SK-N-SH (cell line): Measurements from ENCODE around the gene MIEN1. TPM values are rescaled to one million over a fixed set of nuclear protein-coding genes. Genes with fewer than 3 reads are reported as not detected.

Experiments used
- CTCF ChIA-PET: fragments of 300-600, 350-600 bp; formaldehyde crosslinking; extraction: SDS; loops from one replicate; lab custom pipeline; 2021; lab: Yijun Ruan, JAX
- POLR2A ChIA-PET: fragments of 350-600 bp; sonication (Branson Sonifier 250); formaldehyde crosslinking; extraction: SDS; loops from one replicate; lab custom pipeline; 2020; ENCODE audit warnings: antibody characterized with exemption, inconsistent platforms; lab: Yijun Ruan, JAX
- DNase-seq: peaks from one replicate; pipeline ENCODE4 v3.0.0; 2012
- H2AFZ ChIP-seq: fragments of 200-600 bp; sonication (generic); 2 replicates; pipeline ENCODE4 v1.8.1; 2016; ENCODE audit warnings: antibody characterized with exemption, mild to moderate bottlenecking, low read depth
- H3F3A ChIP-seq: fragments of 200-600 bp; sonication (generic); replicated peaks from 2 replicates; pipeline ENCODE3; 2016; ENCODE audit warnings: antibody characterized with exemption, mild to moderate bottlenecking; ENCODE audit not compliant: insufficient read depth
- H3K27ac ChIP-seq, 2 experiments: fragments of 200-500 bp in 1 of 2; fragments of 200-600 bp in 1 of 2; sonication (Bioruptor generic) in 1 of 2; sonication (generic), shearing (Covaris generic) in 1 of 2; 2 replicates each; pipeline versions ENCODE4 v1.5.1 to v1.6.1; 2014 to 2016; ENCODE audit warnings: low read depth in 2 of 2, inconsistent platforms in 1 of 2, low read length in 1 of 2, mild to moderate bottlenecking in 1 of 2, mixed read lengths in 1 of 2
- H3K27me3 ChIP-seq: fragments of 200-600 bp; sonication (generic), shearing (Covaris generic); 2 replicates; pipeline ENCODE4 v1.6.1; 2016; ENCODE audit warnings: mixed run types; ENCODE audit not compliant: insufficient read depth
- H3K36me3 ChIP-seq, 2 experiments: fragments of 200-500 bp in 1 of 2; fragments of 200-600 bp in 1 of 2; sonication (Bioruptor generic) in 1 of 2; sonication (generic) in 1 of 2; replicated peaks in 1 of 2; 2 replicates each; pipeline versions ENCODE3 to v1.5.1; 2014 to 2016; ENCODE audit warnings: low read length in 1 of 2, mild to moderate bottlenecking in 1 of 2; ENCODE audit not compliant: insufficient read depth in 2 of 2, control insufficient read depth in 1 of 2
- H3K4me1 ChIP-seq, 2 experiments: fragments of 200-500 bp in 1 of 2; fragments of 200-600 bp in 1 of 2; sonication (Bioruptor generic) in 1 of 2; sonication (generic), shearing (Covaris generic) in 1 of 2; 2 replicates each; pipeline versions ENCODE4 v1.5.1 to v1.6.1; 2014 to 2016; ENCODE audit warnings: low read depth in 1 of 2, low read length in 1 of 2, mixed run types in 1 of 2; ENCODE audit not compliant: insufficient read depth in 2 of 2, control insufficient read depth in 1 of 2
- H3K4me2 ChIP-seq: fragments of 200-600 bp; sonication (generic), shearing (Covaris generic); 2 replicates; pipeline ENCODE4 v1.6.1; 2017; ENCODE audit warnings: mixed run types
- H3K4me3 ChIP-seq, 2 experiments: fragments of 200-500 bp in 1 of 2; fragments of 200-600 bp in 1 of 2; sonication (Bioruptor generic) in 1 of 2; sonication (generic), shearing (Covaris generic) in 1 of 2; 2 replicates each; pipeline versions ENCODE4 v1.5.1 to v1.8.1; 2014 to 2016; ENCODE audit warnings: low read depth in 2 of 2, inconsistent platforms in 1 of 2, low read length in 1 of 2, mild to moderate bottlenecking in 1 of 2, mixed read lengths in 1 of 2, moderate library complexity in 1 of 2
- H3K79me2 ChIP-seq: fragments of 200-600 bp; sonication (generic); 2 replicates; pipeline ENCODE4 v1.8.1; 2017; ENCODE audit warnings: mild to moderate bottlenecking; ENCODE audit not compliant: insufficient read depth
- H3K9ac ChIP-seq: fragments of 200-600 bp; sonication (generic); 2 replicates; pipeline ENCODE4 v1.6.1; 2017; ENCODE audit warnings: mixed run types
- H3K9me2 ChIP-seq: fragments of 200-600 bp; sonication (generic); 2 replicates; pipeline ENCODE4 v1.6.1; 2017; ENCODE audit warnings: mixed run types
- H3K9me3 ChIP-seq: fragments of 200-600 bp; sonication (generic); 2 replicates; pipeline ENCODE4 v1.6.1; 2017; ENCODE audit warnings: mixed run types, mild to moderate bottlenecking, moderate library complexity
- H4K20me1 ChIP-seq: fragments of 200-600 bp; sonication (generic); 2 replicates; pipeline ENCODE4 v1.6.1; 2017; ENCODE audit warnings: mild to moderate bottlenecking, mixed run types; ENCODE audit not compliant: insufficient read depth
- CHD2 ChIP-seq: fragments of 150-350 bp; IDR thresholded peaks from 2 replicates; pipeline ENCODE4 v1.6.1; 2018; ENCODE audit warnings: low read length; ENCODE audit not compliant: partially characterized antibody
- ELF1 ChIP-seq: IDR thresholded peaks from 2 replicates; pipeline ENCODE4 v1.4.0; 2012
- FOXM1 ChIP-seq: IDR thresholded peaks from 2 replicates; pipeline ENCODE4 v1.4.0; 2012; ENCODE audit warnings: low read depth, mild to moderate bottlenecking
- GABPA ChIP-seq: IDR thresholded peaks from 2 replicates; pipeline ENCODE4 v1.4.0; 2012; ENCODE audit warnings: low read depth, mild to moderate bottlenecking
- GATA2 ChIP-seq: sonication (generic); formaldehyde crosslinking; IDR thresholded peaks from 2 replicates; pipeline ENCODE4 v1.5.0; 2020; ENCODE audit warnings: mild to moderate bottlenecking, missing genetic modification reagents
- JUND ChIP-seq: IDR thresholded peaks from 2 replicates; pipeline ENCODE4 v1.4.0; 2012
- MXI1 ChIP-seq: IDR thresholded peaks from 2 replicates; pipeline ENCODE4 v1.6.1; 2012; ENCODE audit warnings: mild to moderate bottlenecking, low read depth, low read length, improper control_type of control experiment
- POLR2AphosphoS5 ChIP-seq: IDR thresholded peaks from 2 replicates; pipeline ENCODE4 v1.6.1; 2012; ENCODE audit warnings: low read depth, low read length
- RAD21 ChIP-seq: IDR thresholded peaks from 2 replicates; pipeline ENCODE4 v1.6.1; 2012; ENCODE audit warnings: mild to moderate bottlenecking, low read length
- RCOR1 ChIP-seq: fragments of 150-350 bp; IDR thresholded peaks from 2 replicates; pipeline ENCODE4 v1.6.1; 2017; ENCODE audit warnings: antibody characterized with exemption, low read length
- RXRA ChIP-seq: IDR thresholded peaks from 2 replicates; pipeline ENCODE4 v1.4.0; 2012; ENCODE audit warnings: low read depth, mild to moderate bottlenecking, borderline replicate concordance
- SIN3A ChIP-seq: IDR thresholded peaks from 2 replicates; pipeline ENCODE4 v1.6.1; 2012; ENCODE audit warnings: low read depth, mild to moderate bottlenecking, low read length, moderate library complexity, borderline replicate concordance
- SMC3 ChIP-seq: IDR thresholded peaks from 2 replicates; pipeline ENCODE4 v1.6.1; 2012; ENCODE audit warnings: low read depth, low read length, improper control_type of control experiment
- TAF1 ChIP-seq: IDR thresholded peaks from 2 replicates; pipeline ENCODE4 v1.6.1; 2012; ENCODE audit warnings: low read depth, mild to moderate bottlenecking, low read length, moderate library complexity, borderline replicate concordance
- TCF12 ChIP-seq: IDR thresholded peaks from 2 replicates; pipeline ENCODE4 v1.4.0; 2012
- WGBS: methylation state at CpG from one replicate; pipeline ENCODE4 v1.1.6; 2017; ENCODE audit warnings: low lambda C conversion rate; 5-methylcytosine and 5-hydroxymethylcytosine counted together
- polyA plus RNA-seq, 3 experiments: library from polyadenylated mRNA; depleted of rRNA; stranded (reverse); fragments of >200 nt; gene quantifications; 2 replicates each; pipeline ENCODE4 v1.2.3, GENCODE V29; 2012
- TF ChIP-seq, protein P1 (sequence below): fragments of 200-600 bp; sonication (generic); IDR thresholded peaks from 2 replicates; pipeline ENCODE4 v1.6.1; 2017; ENCODE audit warnings: antibody characterized with exemption, mild to moderate bottlenecking, moderate library complexity
- TF ChIP-seq, protein P2 (sequence below): IDR thresholded peaks from 2 replicates; pipeline ENCODE4 v1.4.0; 2012; ENCODE audit warnings: low read depth, borderline replicate concordance
- TF ChIP-seq, protein P3 (sequence below): IDR thresholded peaks from 2 replicates; pipeline ENCODE4 v1.4.0; 2012; ENCODE audit warnings: low read depth
- TF ChIP-seq, protein P4 (sequence below): IDR thresholded peaks from 2 replicates; pipeline ENCODE4; 2012

The MIEN1 gene
- polyA plus RNA-seq, 1 of the 3 experiments (the other 2 are of a cell fraction), result 100 TPM

- H3K9me3 ChIP-seq, result no peaks in the 10 kb centered on the region
- H3K4me2 ChIP-seq, result no peak overlapping the region
- POLR2A ChIA-PET, result no interaction called here
- CTCF ChIA-PET, result interaction anchor here (1.0 to 1.5 kb wide), 2 partner anchors 14 to 94 kb away, joined by 3 to 4 read pairs; no protein-coding TSS in a partner anchor
- TF ChIP-seq GABPA, result no peak
- no peak for TF ChIP-seq RAD21
- no peak for TF ChIP-seq JUND
- TF ChIP-seq, protein P1, sequence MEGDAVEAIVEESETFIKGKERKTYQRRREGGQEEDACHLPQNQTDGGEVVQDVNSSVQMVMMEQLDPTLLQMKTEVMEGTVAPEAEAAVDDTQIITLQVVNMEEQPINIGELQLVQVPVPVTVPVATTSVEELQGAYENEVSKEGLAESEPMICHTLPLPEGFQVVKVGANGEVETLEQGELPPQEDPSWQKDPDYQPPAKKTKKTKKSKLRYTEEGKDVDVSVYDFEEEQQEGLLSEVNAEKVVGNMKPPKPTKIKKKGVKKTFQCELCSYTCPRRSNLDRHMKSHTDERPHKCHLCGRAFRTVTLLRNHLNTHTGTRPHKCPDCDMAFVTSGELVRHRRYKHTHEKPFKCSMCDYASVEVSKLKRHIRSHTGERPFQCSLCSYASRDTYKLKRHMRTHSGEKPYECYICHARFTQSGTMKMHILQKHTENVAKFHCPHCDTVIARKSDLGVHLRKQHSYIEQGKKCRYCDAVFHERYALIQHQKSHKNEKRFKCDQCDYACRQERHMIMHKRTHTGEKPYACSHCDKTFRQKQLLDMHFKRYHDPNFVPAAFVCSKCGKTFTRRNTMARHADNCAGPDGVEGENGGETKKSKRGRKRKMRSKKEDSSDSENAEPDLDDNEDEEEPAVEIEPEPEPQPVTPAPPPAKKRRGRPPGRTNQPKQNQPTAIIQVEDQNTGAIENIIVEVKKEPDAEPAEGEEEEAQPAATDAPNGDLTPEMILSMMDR, result no peak
- TF ChIP-seq, protein P2, sequence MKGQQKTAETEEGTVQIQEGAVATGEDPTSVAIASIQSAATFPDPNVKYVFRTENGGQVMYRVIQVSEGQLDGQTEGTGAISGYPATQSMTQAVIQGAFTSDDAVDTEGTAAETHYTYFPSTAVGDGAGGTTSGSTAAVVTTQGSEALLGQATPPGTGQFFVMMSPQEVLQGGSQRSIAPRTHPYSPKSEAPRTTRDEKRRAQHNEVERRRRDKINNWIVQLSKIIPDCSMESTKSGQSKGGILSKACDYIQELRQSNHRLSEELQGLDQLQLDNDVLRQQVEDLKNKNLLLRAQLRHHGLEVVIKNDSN, result no peak
- TF ChIP-seq SMC3, result no peak
- no peak for TF ChIP-seq ELF1
- no peak overlapping the region for H3K9ac ChIP-seq
- WGBS, result 74% methylated on average over 12 of the region's 18 CpGs
- H3F3A ChIP-seq, result no peaks in the 10 kb centered on the region
- H3K79me2 ChIP-seq, result no peaks in the 10 kb centered on the region
- H3K27me3 ChIP-seq, result no peaks in the 10 kb centered on the region; the same call in 1 of the 2 replicates
- H3K4me3 ChIP-seq, result no peak overlapping the region
- no peaks in the 10 kb centered on the region for H3K36me3 ChIP-seq
- no peaks in the 10 kb centered on the region for H4K20me1 ChIP-seq
- no peak for DNase-seq
- no peaks in the 10 kb centered on the region for H3K4me1 ChIP-seq
- H3K27ac ChIP-seq, result no peak overlapping the region
- H3K9me2 ChIP-seq, result no peaks in the 10 kb centered on the region
- no peak overlapping the region for H2AFZ ChIP-seq
Measured at GRCh38 chr17:39715375-39716072, 14.8 kb downstream of the MIEN1 start.

DNA sequence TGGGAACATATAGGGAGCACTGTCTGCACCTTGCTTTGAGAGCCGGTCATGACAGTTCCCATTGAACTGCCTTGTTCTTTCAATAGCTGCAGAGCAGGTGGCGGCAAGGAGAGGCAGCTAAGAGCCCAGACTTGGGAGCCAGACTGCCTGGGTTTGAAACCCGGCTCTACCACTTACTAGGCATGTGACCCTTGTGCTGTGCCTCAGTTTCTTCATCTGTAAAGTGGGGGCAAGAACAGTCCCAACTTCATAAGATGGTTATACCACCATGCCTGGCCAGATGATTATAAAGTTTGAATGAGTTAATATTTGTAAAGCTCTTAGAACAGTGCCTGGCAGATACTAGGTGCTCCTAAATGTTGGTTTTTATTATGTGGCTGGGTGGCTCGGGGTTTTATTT lies 16.1 kb downstream of the MIEN1 start:
- Histone ChIP-seq H3K4me2 (no peak overlapping the region), H3K36me3 (no peaks in the 10 kb centered on the region), H3K9ac (no peak overlapping the region), H3K4me3 (no peak overlapping the region), H3K9me2 (no peaks in the 10 kb centered on the region), H3K27ac (no peak overlapping the region), H2AFZ (no peak overlapping the region), H4K20me1 (no peaks in the 10 kb centered on the region), H3K79me2 (no peaks in the 10 kb centered on the region), H3K27me3 (no peaks in the 10 kb centered on the region; the same call in 1 of the 2 replicates), H3K4me1 (no peaks in the 10 kb centered on the region), H3K9me3 (no peaks in the 10 kb centered on the region), H3F3A (no peaks in the 10 kb centered on the region)
- DNase-seq, result no peak
- ChIA-PET CTCF (interaction anchor here (1.5 kb wide), 1 partner anchor 93 kb away, joined by 4 read pairs; no protein-coding TSS in a partner anchor), POLR2A (no interaction called here)
- 47% methylated on average over 4 of the region's 4 CpGs for WGBS
- TF ChIP-seq ELF1, result no peak
- no peak for TF ChIP-seq MXI1
- no peak for TF ChIP-seq RAD21
- TF ChIP-seq, protein P3, sequence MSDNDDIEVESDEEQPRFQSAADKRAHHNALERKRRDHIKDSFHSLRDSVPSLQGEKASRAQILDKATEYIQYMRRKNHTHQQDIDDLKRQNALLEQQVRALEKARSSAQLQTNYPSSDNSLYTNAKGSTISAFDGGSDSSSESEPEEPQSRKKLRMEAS, result no peak
- no peak for TF ChIP-seq GATA2 (CRISPR knock-in tag)
- TF ChIP-seq JUND, result no peak
- TF ChIP-seq FOXM1, result no peak
- no peak for TF ChIP-seq SIN3A
- no peak for TF ChIP-seq TAF1
- no peak for TF ChIP-seq TCF12
- TF ChIP-seq CHD2, result no peak
- TF ChIP-seq, protein P4, sequence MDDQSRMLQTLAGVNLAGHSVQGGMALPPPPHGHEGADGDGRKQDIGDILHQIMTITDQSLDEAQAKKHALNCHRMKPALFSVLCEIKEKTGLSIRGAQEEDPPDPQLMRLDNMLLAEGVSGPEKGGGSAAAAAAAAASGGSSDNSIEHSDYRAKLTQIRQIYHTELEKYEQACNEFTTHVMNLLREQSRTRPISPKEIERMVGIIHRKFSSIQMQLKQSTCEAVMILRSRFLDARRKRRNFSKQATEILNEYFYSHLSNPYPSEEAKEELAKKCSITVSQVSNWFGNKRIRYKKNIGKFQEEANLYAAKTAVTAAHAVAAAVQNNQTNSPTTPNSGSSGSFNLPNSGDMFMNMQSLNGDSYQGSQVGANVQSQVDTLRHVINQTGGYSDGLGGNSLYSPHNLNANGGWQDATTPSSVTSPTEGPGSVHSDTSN, result no peak
- TF ChIP-seq, protein P2, result no peak
- no peak for TF ChIP-seq RXRA
- no peak for TF ChIP-seq SMC3
- no peak for TF ChIP-seq RCOR1
- no peak for TF ChIP-seq POLR2AphosphoS5
